HepG2 (cell line): ENCODE results near the gene PBX2. TPM values are rescaled to one million over a fixed set of nuclear protein-coding genes. Genes with fewer than 3 reads are reported as not detected.

Experiments used
- ARNT ChIP-seq: fragments of 450-650 bp; IDR thresholded peaks from 2 replicates; pipeline ENCODE4 v1.6.1; 2017
- ATAD3A ChIP-seq: sonication (generic); formaldehyde crosslinking; IDR thresholded peaks from 2 replicates; pipeline ENCODE4 v1.4.0; 2020; ENCODE audit warnings: missing genetic modification reagents
- IRX3 ChIP-seq: sonication (generic); formaldehyde crosslinking; IDR thresholded peaks from 2 replicates; pipeline ENCODE4 v1.8.1; 2023; ENCODE audit warnings: mild to moderate bottlenecking, low read depth, missing genetic modification reagents, borderline replicate concordance
- KLF11 ChIP-seq: IDR thresholded peaks from 2 replicates; pipeline ENCODE4 v1.6.1; 2016; ENCODE audit warnings: missing compliant biosample characterization
- PHF8 ChIP-seq: sonication (generic); formaldehyde crosslinking; IDR thresholded peaks from 2 replicates; pipeline ENCODE4 v1.5.0; 2020; ENCODE audit warnings: missing genetic modification reagents
- SIN3A ChIP-seq: IDR thresholded peaks from 2 replicates; pipeline ENCODE4 v1.6.1; 2011; ENCODE audit warnings: low read depth, mild to moderate bottlenecking, control low read depth, low read length, borderline replicate concordance
- SOX6 ChIP-seq, 2 experiments: fragments of 450-650 bp in 1 of 2; sonication (generic) in 1 of 2; formaldehyde crosslinking in 1 of 2; IDR thresholded peaks; 2 replicates each; pipeline versions ENCODE4 v1.4.0 to v1.6.1; 2017 to 2020; ENCODE audit warnings: antibody characterized with exemption in 1 of 2, mild to moderate bottlenecking in 1 of 2, missing genetic modification reagents in 1 of 2
- SP5 ChIP-seq: IDR thresholded peaks from 2 replicates; pipeline ENCODE4 v1.6.1; 2016; ENCODE audit warnings: low read depth, borderline replicate concordance
- TFDP1 ChIP-seq: IDR thresholded peaks from 2 replicates; pipeline ENCODE4 v1.6.1; 2016; ENCODE audit warnings: missing compliant biosample characterization, missing genetic modification reagents, borderline replicate concordance
- USF2 ChIP-seq, 2 experiments: sonication (generic) in 1 of 2; formaldehyde crosslinking in 1 of 2; IDR thresholded peaks; 2 replicates each; pipeline versions ENCODE4 v1.5.1 to v1.6.1; 2011 to 2020; ENCODE audit warnings: borderline replicate concordance in 1 of 2, low read depth in 1 of 2, low read length in 1 of 2, mild to moderate bottlenecking in 1 of 2, missing genetic modification reagents in 1 of 2, moderate library complexity in 1 of 2
- ZNF12 ChIP-seq: sonication (generic); formaldehyde crosslinking; IDR thresholded peaks from 2 replicates; pipeline ENCODE4 v1.5.0; 2020; ENCODE audit warnings: missing genetic modification reagents
- ZNF160 ChIP-seq: sonication (generic); formaldehyde crosslinking; IDR thresholded peaks from 2 replicates; pipeline ENCODE4 v1.8.0; 2022; ENCODE audit warnings: mild to moderate bottlenecking, inconsistent platforms, missing genetic modification reagents
- ZNF589 ChIP-seq: sonication (generic); formaldehyde crosslinking; conservative IDR thresholded peaks from 2 replicates; pipeline ENCODE4 v1.8.0; 2022; ENCODE audit warnings: mild to moderate bottlenecking, moderate library complexity, missing genetic modification reagents
- ZNF652 ChIP-seq: IDR thresholded peaks from 2 replicates; pipeline ENCODE4 v1.6.1; 2016; ENCODE audit warnings: low read depth, borderline replicate concordance
- polyA plus RNA-seq, 8 experiments: library from polyadenylated mRNA; depleted of rRNA in 3 of 8; stranded (reverse) in 7 of 8; unstranded in 1 of 8; fragments of >200 nt; fragmentation: Illumina TruSeq in 4 of 8; extraction: Trizol in 4 of 8; gene quantifications; 2 replicates each; pipeline versions ENCODE4 v1.2.1 to v1.2.3, GENCODE V29; 2011 to 2016; ENCODE audit warnings: low read depth in 4 of 8, missing spikeins in 1 of 8, mixed read lengths in 1 of 8; ENCODE audit not compliant: insufficient read depth in 1 of 8
- total RNA-seq, 5 experiments: library from RNA; depleted of rRNA; stranded (reverse); fragments of >200 nt; fragmentation: Illumina TruSeq; extraction: Trizol; gene quantifications; 2 replicates each; pipeline ENCODE4 v1.2.3, GENCODE V29; 2016; ENCODE audit warnings: low read depth in 1 of 5
- TF ChIP-seq, protein P1 (sequence below): conservative IDR thresholded peaks from 2 replicates; pipeline ENCODE4 v1.6.1; 2018; ENCODE audit warnings: missing genetic modification reagents
- TF ChIP-seq, protein P2 (sequence below): IDR thresholded peaks from 2 replicates; pipeline ENCODE4 v1.6.1; 2016; ENCODE audit warnings: low read depth, control low read depth
- TF ChIP-seq, protein P3 (sequence below): sonication (generic); formaldehyde crosslinking; IDR thresholded peaks from 2 replicates; pipeline ENCODE4 v1.4.0; 2020; ENCODE audit warnings: missing genetic modification reagents, borderline replicate concordance

The PBX2 gene
- total and polyA plus RNA-seq, 2 of the 13 experiments (the other 11 are each of a cell fraction or from before 2014, with no cell fraction given), result 42.3 to 77.8 TPM

GRCh38 chr6:32178547-32179440, 11.2 kb downstream of the PBX2 start (continued):
- TF ChIP-seq, protein P1, sequence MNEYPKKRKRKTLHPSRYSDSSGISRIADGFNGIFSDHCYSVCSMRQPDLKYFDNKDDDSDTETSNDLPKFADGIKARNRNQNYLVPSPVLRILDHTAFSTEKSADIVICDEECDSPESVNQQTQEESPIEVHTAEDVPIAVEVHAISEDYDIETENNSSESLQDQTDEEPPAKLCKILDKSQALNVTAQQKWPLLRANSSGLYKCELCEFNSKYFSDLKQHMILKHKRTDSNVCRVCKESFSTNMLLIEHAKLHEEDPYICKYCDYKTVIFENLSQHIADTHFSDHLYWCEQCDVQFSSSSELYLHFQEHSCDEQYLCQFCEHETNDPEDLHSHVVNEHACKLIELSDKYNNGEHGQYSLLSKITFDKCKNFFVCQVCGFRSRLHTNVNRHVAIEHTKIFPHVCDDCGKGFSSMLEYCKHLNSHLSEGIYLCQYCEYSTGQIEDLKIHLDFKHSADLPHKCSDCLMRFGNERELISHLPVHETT (CRISPR knock-in tag), result no peak
- TF ChIP-seq ZNF12 (no peak), USF2 (IDR thresholded peaks at IDR 0.05; ENCODE audit: low read depth, low read length) (0 out of 2 replicates have a peak, but pooled peaks have one; percentile 8), USF2 (CRISPR knock-in tag; IDR thresholded peaks at IDR 0.05; ENCODE audit: borderline replicate concordance) (no peak), SP5 (CRISPR knock-in tag) (peak; percentile 55), ATAD3A (CRISPR knock-in tag) (no peak), ZNF160 (0 out of 2 replicates have a peak, but pooled peaks have one; percentile 23), ZNF652 (no peak), SIN3A (peak; percentile 34; the same call in 1 of the 2 replicates), SOX6 (IDR thresholded peaks at IDR 0.05) (no peak), SOX6 (CRISPR knock-in tag; IDR thresholded peaks at IDR 0.05) (peak; percentile 36; the same call in 1 of the 2 replicates), ZNF589 (CRISPR knock-in tag) (peak; percentile 57; the same call in 1 of the 2 replicates), ARNT (no peak), PHF8 (CRISPR knock-in tag) (peak; percentile 34), KLF11 (CRISPR knock-in tag) (peak; percentile 54; the same call in 1 of the 2 replicates), TFDP1 (CRISPR knock-in tag) (0 out of 2 replicates have a peak, but pooled peaks have one; percentile 4), IRX3 (CRISPR knock-in tag) (no peak)
- TF ChIP-seq, protein P2, sequence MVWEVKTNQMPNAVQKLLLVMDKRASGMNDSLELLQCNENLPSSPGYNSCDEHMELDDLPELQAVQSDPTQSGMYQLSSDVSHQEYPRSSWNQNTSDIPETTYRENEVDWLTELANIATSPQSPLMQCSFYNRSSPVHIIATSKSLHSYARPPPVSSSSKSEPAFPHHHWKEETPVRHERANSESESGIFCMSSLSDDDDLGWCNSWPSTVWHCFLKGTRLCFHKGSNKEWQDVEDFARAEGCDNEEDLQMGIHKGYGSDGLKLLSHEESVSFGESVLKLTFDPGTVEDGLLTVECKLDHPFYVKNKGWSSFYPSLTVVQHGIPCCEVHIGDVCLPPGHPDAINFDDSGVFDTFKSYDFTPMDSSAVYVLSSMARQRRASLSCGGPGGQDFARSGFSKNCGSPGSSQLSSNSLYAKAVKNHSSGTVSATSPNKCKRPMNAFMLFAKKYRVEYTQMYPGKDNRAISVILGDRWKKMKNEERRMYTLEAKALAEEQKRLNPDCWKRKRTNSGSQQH, result 0 out of 2 replicates have a peak, but pooled peaks have one; percentile 19
- TF ChIP-seq, protein P3, sequence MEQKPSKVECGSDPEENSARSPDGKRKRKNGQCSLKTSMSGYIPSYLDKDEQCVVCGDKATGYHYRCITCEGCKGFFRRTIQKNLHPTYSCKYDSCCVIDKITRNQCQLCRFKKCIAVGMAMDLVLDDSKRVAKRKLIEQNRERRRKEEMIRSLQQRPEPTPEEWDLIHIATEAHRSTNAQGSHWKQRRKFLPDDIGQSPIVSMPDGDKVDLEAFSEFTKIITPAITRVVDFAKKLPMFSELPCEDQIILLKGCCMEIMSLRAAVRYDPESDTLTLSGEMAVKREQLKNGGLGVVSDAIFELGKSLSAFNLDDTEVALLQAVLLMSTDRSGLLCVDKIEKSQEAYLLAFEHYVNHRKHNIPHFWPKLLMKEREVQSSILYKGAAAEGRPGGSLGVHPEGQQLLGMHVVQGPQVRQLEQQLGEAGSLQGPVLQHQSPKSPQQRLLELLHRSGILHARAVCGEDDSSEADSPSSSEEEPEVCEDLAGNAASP (CRISPR knock-in tag), result no peak
